HG03439 (cell line): ENCODE data around the gene LRRN4CL.

Source experiments
- ATAC-seq: cut with Tn5 transposase; IDR thresholded peaks from one replicate; pipeline ENCODE4 v1.9.1; 2021; ENCODE audit warnings: mild to moderate bottlenecking, moderate library complexity; ENCODE audit not compliant: unreplicated experiment

The LRRN4CL gene

DNA sequence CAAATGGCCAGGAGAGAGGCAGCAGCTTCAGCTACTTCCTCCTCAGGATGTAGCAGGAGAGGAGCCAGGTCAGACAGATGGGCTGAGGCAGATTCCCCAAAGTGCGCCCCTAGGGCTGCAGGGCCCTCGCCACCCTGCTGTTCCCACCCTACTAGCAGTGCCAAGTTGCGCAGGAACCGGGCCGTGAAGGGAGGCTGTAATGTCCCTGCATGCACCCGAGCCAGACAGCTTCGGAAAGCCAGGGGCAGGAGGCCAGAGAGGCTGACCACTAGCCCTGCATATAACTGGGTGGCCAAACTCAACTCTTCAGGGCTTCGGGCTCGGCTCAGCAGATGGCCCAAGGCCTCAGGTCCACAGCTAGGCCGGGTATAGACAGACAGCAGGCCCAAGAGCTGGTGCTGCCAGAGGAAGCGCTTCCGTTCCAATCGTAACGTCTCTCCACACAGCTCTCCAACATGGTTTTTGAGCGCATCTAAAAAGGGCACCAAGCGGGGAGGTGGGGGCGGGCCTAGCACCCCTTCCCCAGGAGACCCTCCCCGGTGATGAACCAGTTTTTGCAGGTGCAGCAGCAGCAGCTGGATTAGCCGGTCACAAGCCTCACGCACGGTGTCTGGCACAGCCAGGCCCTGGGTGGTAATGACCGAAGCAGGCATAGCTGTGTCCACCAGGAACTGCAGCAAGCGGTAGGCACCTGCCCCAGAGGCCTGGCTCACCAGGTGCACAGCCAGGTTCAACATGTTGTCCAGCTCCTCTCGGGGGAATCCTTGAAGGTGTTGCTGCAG, 41.0 kb downstream of the LRRN4CL start:
- ATAC-seq = no peak

DNA sequence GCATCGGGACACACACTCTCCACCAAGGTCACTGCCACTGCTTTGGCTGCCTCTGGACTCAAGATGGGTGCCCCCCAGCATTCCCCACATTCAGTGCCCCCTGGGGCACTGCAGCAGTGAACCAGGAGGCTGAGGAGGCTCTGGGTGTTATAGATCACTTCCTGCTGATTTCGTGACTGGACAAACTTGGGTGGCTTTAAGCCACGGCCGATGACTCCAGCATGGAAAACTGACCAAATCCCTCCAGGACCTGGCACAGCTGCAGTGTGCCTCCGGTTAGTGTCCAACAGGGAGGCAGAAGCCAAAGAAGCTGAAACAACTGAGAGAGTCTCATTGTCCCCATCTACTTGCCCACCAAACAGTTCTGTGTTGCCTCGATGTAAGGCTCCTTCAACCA, 41.7 kb downstream of the LRRN4CL start:
- no peak for ATAC-seq

DNA sequence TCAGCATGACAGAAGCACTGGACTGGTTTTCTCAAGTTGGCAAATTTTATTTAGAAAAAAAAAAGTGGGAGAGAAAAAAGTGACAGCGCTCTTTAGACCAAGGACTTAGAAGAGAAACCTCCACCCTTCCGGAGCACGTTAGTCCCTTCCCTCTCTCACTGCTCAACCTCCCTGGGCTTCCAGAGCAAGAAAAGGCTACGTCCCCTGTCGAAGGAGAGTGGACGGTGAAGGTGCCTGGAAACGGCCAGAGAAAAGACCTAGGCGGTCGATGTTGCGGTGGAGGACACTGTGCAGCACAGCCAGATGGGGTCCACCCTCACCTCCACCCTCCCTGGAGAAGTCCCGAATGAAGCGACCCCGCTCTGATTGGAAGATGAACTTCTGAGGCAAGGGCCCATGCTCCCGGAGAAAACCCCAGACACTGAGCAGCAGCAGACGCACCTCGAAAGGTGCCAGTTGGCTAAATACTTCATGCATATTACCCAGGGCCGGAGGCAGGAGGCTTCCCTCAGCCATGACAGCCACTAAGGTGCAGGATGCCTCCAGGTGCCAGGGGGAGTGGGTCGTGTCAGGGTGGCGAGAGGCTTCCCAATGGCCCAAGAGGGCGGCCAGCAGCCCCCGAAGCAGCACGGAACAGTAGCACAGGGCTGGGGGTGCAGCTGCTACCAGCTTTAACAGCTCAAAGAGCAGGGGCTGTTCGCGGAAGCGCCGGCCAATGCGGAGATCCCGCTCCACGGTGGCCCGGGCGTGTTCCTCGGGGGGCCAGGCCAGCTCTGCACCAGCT, 42.3 kb downstream of the LRRN4CL start:
- no peak for ATAC-seq

DNA sequence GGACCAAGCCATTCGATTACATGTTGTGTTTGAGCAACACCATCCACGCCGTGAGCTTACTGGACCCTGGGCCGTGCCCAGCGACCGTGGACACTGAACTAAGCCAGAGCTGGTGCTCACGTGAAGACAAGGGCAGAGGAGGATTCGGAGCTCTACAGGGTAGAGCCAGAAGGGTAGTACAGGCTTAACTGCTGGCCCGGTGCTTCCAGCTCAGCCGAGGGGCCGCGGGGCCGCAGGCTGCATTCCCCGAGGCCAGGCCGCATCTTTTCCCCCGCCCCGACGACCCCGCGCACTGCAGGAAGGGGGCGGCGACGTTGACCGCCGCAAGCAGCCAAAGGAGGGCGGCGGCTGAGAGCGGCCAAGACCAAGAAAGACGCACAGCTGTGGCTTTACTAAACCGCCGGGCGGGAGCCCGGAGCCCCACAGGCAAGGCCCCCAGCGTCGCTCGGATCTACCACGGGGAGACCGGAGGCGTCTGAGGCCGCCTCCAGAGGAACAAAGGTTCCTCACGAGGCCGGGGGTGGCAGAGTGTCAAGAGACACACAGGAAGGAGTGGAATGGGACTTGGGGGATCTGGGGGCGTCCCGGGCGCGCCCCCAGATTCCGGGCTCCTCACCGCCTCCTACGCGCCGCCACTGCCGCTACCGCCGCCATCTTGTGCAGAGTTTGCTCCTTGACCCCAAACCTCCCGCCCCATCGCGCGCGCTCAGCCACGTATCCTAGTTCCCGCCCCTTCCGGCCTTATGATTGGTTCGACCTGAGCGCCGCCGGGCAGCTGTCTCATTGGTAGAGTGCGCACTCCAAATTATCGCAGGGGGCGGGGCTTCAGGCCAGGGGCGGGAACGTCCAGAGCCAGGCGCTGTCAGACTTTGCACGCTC, 43.1 kb downstream of the LRRN4CL start, which contains the start of gene GANAB:
Gene GANAB, minus strand, starts transcription at position 668 of the 879 bp plus-strand sequence. Its CDS starts 14 bp downstream, at position 654.
- ATAC-seq = peak; percentile 92

DNA sequence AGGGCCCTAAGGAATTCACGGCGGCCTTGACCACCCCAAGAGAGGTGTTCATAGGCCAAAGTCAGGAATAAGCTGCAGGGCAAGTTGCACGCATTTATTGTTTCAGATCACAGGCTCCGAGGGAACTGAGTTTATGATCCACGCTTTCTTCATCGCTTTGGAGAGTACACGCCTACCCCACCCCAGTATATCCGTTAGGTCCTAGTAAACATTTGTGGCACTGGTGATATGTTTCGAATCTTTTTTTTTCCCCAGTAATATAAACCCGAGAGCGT, 43.7 kb downstream of the LRRN4CL start:
- ATAC-seq = no peak

DNA sequence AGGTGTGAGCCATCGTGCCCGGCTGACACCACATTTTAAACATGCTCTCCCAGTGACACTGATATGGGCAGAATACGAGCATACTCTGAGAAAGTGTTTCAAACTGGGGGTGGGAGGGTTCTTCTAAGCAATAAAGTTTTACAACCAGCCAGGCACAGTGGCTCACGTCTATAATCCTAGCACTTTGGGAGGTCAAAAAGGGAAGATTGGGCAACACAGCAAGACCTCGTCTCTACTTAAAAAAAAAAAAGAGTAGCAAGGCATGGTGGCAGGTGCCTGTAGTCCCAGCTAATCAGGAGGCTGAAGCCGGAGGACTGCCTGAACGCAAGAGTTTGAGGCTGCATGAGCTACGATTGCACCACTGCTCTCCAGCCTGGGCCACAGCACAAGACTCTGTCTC, 45.1 kb downstream of the LRRN4CL start:
- no peak for ATAC-seq
